K562 (cell line): ENCODE data around the gene TEX54. TPM values are rescaled to one million over a fixed set of nuclear protein-coding genes. Genes with fewer than 3 reads are reported as not detected.
A peak's percentile ranks its signal among the peaks of the same experiment; 100 is the strongest.

ENCODE experiments used
- ATF1 ChIP-seq, 2 experiments: fragments of 450-650 bp in 1 of 2; IDR thresholded peaks; 2 replicates each; pipeline ENCODE4 v1.6.1; 2016; ENCODE audit warnings: missing compliant biosample characterization in 1 of 2, missing genetic modification characterization in 1 of 2
- ATF3 ChIP-seq, 2 experiments: fragments of 450-650 bp in 1 of 2; sonication (generic) in 1 of 2; formaldehyde crosslinking in 1 of 2; IDR thresholded peaks in 1 of 2; conservative IDR thresholded peaks in 1 of 2; 2 replicates each; pipeline versions ENCODE4 v1.6.1 to v1.8.1; 2016 to 2023; ENCODE audit warnings: mild to moderate bottlenecking in 2 of 2, moderate library complexity in 2 of 2, inconsistent platforms in 1 of 2, missing genetic modification reagents in 1 of 2
- E2F6 ChIP-seq, 2 experiments: IDR thresholded peaks; 2 replicates each; pipeline ENCODE4 v1.6.1; 2011; ENCODE audit warnings: borderline replicate concordance in 1 of 2, control low read depth in 1 of 2, low read depth in 1 of 2, low read length in 1 of 2, mild to moderate bottlenecking in 1 of 2, mixed read lengths in 1 of 2, moderate library complexity in 1 of 2; ENCODE audit not compliant: insufficient read depth in 1 of 2, insufficient read length in 1 of 2, poor library complexity in 1 of 2, severe bottlenecking in 1 of 2; ENCODE audit errors: extremely low read depth in 1 of 2
- ELF4 ChIP-seq: fragments of 450-650 bp; formaldehyde crosslinking; IDR thresholded peaks from 2 replicates; pipeline ENCODE4 v1.4.0; 2022; ENCODE audit warnings: missing genetic modification characterization
- KLF16 ChIP-seq: IDR thresholded peaks from 2 replicates; pipeline ENCODE4 v1.6.1; 2016; ENCODE audit warnings: antibody characterized with exemption
- MTF1 ChIP-seq: fragments of 250-450 bp; sonication (Bioruptor Pico); IDR thresholded peaks from 2 replicates; pipeline ENCODE4 v1.9.0; 2021; ENCODE audit warnings: moderate library complexity, mild to moderate bottlenecking, inconsistent platforms, borderline replicate concordance
- OTX1 ChIP-seq: fragments of 450-650 bp; formaldehyde crosslinking; IDR thresholded peaks from 2 replicates; pipeline ENCODE4 v1.4.0; 2022; ENCODE audit warnings: mild to moderate bottlenecking
- TCF15 ChIP-seq: fragments of 250-450 bp; sonication (Bioruptor Pico); IDR thresholded peaks from 2 replicates; pipeline ENCODE4 v1.8.0; 2022; ENCODE audit warnings: moderate library complexity, mild to moderate bottlenecking, inconsistent platforms
- ZBTB1 ChIP-seq: sonication (generic); formaldehyde crosslinking; IDR thresholded peaks from 2 replicates; pipeline ENCODE4 v1.8.1; 2023; ENCODE audit warnings: missing genetic modification reagents, low read depth, mild to moderate bottlenecking, borderline replicate concordance
- ZNF133 ChIP-seq: fragments of 250-450 bp; sonication (Bioruptor Pico); IDR thresholded peaks from 2 replicates; pipeline ENCODE4 v1.4.0; 2020; ENCODE audit warnings: mild to moderate bottlenecking
- ZNF197 ChIP-seq: fragments of 200-800 bp; sonication (Bioruptor generic); IDR thresholded peaks from 2 replicates; pipeline ENCODE4 v1.6.1; 2016; ENCODE audit warnings: low read depth, missing genetic modification characterization, missing compliant biosample characterization
- polyA plus RNA-seq, 8 experiments: library from polyadenylated mRNA; depleted of rRNA in 4 of 8; stranded (reverse) in 5 of 8; unstranded in 3 of 8; fragments of >200 nt; fragmentation: Nextera tagmentation in 2 of 8; fragmentation: Illumina TruSeq in 1 of 8; extraction: Ambion mirVana in 2 of 8; extraction: Trizol in 1 of 8; gene quantifications; 2 replicates each; pipeline versions ENCODE4 v1.2.1 to v1.2.3, GENCODE V29; 2011 to 2014; ENCODE audit warnings: inconsistent platforms in 1 of 8, missing spikeins in 1 of 8
- total RNA-seq, 7 experiments: library from RNA; depleted of rRNA in 6 of 7; stranded (reverse); fragments of >200 nt in 6 of 7; fragmentation: Illumina TruSeq in 2 of 7; extraction: Trizol in 2 of 7; gene quantifications; 2 replicates each; pipeline versions ENCODE4 v1.2.1 to v1.2.3, GENCODE V29; 2011 to 2021; ENCODE audit warnings: low replicate concordance in 1 of 7

The TEX54 gene
- total and polyA plus RNA-seq, 9 of the 15 experiments (the other 6 are each of a cell fraction or from before 2014, with no cell fraction given), result not detected

- no peak for TF ChIP-seq ZNF197 (CRISPR knock-in tag)
- no peak for TF ChIP-seq ATF1 (CRISPR knock-in tag; IDR thresholded peaks at IDR 0.05)
- 0 out of 2 replicates have a peak, but pooled peaks have one; percentile 9 for TF ChIP-seq ATF1 (tag; IDR thresholded peaks at IDR 0.05)
- no peak for TF ChIP-seq ELF4 (CRISPR knock-in tag)
- TF ChIP-seq ATF3 (IDR thresholded peaks at IDR 0.05), result no peak
- TF ChIP-seq ATF3 (CRISPR knock-in tag; conservative IDR thresholded peaks at IDR 0.05), result no peak
- TF ChIP-seq ZBTB1, result no peak
- TF ChIP-seq E2F6 (IDR thresholded peaks at IDR 0.05; ENCODE audit: borderline replicate concordance in 1 of 2, extremely low read depth in 1 of 2, insufficient read depth in 1 of 2, insufficient read length in 1 of 2, low read depth in 1 of 2, low read length in 1 of 2, poor library complexity in 1 of 2, severe bottlenecking in 1 of 2), result peak in 1 of 2 experiments; percentile 25
- TF ChIP-seq TCF15 (CRISPR knock-in tag), result no peak
- TF ChIP-seq ZNF133 (CRISPR knock-in tag), result no peak
- TF ChIP-seq KLF16, result no peak
- TF ChIP-seq MTF1 (CRISPR knock-in tag), result no peak
- TF ChIP-seq OTX1, result no peak
These were observed 40.5 kb downstream of the TEX54 start (continued) for GRCh38 chr11:62792202-62792575.
